Ureter (tissue), 1 donor: ENCODE data around the gene SLC13A4. TPM values are rescaled to one million over a fixed set of nuclear protein-coding genes. Genes with fewer than 3 reads are reported as not detected.
"Not testable (repeated sequence)": the region's sequence is repeated elsewhere in the genome, so short reads cannot be mapped to it uniquely, and the experiment has no call there.

Experiments
- DNase-seq: peaks from one replicate; pipeline ENCODE4 v3.0.0-alpha.2; 2020; ENCODE audit warnings: low spot score
- total RNA-seq: library from RNA; stranded (reverse); gene quantifications from one replicate; pipeline ENCODE4 v1.2.4, GENCODE V29; 2023
- donor health status: DM: yes; HTN: yes; CAD: no.

The SLC13A4 gene
- total RNA-seq, 1 donor from 2014 or later: 0.13 TPM

DNA sequence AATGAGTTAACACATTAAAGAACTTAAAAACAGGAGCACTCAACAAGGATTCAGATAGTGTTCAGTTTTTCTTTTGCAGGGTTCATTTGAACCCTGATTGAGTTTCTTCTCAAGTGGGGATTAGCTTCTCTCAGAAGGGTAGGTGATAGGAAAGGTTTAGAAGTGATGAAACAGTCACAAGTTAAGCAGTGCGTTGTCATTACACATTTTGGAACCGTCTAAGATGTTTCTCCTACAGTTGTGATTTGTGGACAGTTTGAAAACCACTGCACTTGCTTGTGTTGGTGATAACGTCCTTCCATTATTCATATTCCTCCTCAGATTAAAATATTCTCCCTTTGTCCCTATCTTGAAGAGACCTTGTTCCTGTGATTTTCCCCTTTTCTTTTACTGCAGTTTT, 62.9 kb downstream of the SLC13A4 start:
- DNase-seq: no peak

DNA sequence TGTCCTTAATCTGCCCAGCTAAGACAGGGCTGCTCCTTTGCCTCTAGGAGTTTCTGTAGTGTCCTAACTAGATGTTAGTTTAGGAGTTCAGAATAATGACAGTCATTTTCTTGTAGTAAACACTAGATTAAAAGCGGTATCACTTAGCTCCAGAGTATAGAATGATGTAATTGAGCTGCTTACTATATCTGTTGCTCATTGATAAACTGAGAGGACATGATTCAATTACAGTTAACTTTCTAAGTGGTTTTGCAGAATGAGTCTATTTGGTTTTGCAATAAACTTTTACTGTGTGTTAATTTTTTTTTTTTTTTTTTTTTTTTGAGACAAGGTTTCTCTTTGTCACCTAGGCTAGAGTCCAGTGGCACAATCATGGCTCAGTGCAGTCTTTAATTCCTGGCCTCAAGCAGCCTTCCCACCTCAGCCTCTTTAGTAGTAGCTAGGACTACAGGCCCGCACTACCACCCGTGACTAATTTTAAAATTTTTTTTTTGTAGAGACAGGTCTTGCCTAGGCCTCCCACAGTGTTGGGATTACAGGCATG, 63.9 kb downstream of the SLC13A4 start:
- DNase-seq: no peak

DNA sequence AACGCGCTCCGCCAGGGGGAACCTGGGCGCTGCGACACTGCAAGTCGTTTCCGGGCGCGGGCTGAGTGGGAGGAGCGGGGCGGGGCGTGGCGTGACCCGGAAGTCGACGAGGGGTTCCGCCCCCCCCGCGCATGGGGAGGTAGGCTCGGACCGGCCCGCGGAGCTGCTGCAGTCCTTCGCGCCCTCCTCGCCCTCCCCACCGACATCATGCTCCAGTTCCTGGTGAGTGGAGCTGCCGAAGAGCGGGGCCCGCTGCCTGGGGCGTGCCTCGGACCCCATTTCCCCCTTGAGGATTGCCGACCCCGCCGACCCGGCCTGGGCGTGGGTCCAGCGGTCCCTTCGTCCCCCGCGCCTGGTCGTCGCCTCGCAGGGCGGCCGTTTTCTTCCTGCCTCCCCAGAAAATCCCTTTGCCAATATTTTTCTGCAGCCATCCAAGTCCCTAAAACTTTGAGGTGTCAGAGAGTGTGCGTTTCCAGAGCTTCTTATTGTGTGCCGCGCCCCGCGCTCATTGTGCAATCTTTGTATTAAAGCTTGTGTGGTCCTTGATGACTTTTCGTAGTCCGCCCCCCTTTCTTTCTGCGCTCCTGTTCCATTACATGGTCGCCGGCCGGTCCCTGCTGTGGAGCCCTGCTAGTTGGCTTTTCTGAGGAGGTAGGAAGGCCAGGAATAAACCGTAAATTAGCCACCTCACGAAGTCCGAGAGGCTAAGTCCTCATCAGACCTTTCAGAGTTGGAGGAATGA, 65.4 kb downstream of the SLC13A4 start, which contains the start of gene STMP1:
Gene STMP1, plus strand, starts transcription at position 142 of the 742 bp plus-strand sequence.
- DNase-seq: peak; percentile 97

DNA sequence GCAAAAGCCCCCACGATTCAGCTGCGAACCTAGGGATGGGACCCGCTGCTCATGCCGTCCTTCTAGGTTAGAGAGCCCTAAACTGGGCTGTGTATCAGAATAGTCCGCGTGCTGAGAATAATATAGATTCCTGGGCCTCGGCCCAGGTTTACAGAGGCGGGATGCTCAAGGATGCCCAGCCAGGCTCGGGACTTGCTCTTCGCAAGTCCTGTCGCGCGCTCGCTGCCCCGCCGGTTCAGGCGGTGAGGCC, 65.9 kb downstream of the SLC13A4 start:
- no peak for DNase-seq

DNA sequence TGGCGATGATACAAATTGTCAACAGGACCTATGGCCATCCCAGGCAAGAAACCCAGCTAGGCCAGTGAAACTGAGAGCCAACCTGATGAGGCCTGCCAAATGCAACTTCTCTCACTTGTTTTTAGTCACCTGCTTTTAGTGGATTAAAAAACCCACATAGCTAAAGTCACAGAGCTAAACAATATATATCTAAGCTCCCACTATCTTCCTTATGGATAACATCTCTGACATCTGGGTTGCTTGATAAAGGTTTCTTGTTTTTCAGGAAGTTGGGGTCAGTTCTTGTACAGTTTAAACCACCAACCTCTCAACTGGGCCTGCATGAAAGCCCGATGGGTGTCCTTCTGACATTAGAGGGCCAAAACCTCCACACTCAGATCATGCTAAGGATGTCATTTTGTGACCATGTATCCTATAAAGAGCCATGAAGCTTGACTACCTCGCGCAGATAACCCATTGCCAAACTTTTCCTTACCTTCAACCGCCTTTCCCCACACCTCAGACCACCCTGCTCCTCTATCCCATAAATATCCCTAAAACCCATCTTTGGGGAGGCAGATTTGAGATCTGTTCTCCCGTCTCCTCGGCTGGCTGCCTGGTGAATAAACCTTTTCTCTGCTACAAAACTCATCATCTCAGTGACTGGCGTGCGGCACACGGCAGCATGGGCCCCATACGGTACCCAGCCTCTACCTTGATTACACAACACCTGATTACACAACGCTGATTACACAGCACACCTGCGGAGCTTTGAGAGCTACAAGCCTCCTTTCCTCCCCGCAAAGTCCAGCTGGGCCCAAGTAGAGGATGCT, 66.5 kb downstream of the SLC13A4 start:
- DNase-seq: peak; percentile 48

DNA sequence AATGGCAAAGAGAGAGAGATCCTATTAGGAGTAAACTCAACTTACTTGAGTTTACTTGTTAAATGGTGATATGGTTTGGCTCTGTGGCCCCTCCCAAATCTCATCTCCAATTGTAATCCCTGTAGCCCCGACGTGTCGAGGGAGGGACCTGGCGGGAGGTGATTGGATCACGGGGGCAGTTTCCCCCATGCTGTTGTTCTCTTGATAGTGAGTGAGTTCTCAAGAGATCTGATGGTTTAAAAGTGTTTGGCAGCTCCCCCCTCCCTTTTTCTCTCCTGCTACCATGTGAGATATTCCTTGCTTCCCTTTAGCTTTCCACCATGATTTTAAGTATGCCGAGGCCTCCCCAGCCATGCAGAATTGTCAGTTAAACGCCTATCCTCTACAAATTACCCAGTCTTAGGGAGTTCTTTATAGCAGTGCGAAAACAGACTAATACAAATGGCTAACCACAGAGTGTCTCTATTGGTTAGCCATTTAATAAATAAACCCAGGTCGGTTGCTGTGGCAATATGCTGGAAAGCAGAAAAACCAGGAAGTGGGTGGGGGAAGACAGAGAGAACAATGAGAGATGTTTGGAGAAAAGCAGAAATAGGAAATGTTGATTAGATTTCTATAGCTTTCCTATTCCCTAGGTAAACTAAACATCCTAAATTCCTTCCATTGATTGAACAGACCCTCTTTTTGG, 68.7 kb downstream of the SLC13A4 start:
- DNase-seq: no peak

DNA sequence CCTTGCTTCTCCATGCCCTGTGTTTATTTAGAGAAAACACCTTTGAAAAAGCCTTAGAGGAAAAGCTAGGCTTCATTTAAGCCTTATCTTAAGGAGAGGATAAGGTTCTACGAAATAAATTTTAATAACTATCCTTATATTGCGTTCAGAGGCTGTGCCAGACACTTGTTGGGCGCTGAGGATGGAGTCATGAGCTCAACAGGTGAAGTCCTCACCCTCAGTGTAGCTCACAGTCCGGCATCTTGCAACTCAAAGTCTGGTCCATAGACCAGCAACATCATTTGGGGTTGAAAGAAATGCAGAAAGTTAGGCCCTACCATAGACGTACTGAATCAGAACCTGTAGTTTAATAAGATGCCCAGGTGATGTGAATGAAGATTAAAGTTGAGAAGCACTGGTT, 69.4 kb downstream of the SLC13A4 start:
- no peak for DNase-seq

DNA sequence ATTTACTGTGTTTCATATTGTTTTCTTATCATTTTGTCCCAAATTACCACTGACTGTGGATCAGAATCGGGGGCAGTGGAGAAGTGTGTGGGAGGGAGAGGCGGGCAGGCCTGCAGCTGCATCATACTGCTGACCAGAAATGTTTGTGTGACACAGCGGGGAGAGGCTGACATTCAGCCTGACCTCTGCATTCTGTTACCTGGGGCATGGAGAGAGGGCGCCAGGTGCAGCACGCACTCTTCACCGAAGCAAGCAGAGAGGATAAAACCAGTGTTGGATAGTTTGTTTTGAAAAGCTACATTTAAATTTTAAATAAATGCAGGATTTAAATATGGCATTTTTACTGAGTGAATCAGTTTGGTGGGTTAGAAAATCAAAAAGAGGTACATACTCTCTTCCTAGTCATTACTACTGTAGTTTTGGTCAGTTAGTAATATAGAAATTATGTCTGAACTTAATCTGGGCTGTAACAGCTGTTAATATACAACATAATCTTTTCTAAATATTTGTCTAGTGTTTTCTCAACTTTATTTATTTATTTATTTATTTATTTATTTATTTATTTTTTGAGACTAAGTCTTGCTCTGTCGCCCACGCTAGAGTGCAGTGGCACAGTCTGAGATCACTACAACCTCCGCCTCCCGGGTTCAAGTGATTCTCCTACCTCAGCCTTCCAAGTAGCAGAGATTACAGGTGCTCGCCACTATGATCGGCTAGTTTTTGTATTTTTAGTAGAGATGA, 74.5 kb downstream of the SLC13A4 start:
- no peak for DNase-seq

DNA sequence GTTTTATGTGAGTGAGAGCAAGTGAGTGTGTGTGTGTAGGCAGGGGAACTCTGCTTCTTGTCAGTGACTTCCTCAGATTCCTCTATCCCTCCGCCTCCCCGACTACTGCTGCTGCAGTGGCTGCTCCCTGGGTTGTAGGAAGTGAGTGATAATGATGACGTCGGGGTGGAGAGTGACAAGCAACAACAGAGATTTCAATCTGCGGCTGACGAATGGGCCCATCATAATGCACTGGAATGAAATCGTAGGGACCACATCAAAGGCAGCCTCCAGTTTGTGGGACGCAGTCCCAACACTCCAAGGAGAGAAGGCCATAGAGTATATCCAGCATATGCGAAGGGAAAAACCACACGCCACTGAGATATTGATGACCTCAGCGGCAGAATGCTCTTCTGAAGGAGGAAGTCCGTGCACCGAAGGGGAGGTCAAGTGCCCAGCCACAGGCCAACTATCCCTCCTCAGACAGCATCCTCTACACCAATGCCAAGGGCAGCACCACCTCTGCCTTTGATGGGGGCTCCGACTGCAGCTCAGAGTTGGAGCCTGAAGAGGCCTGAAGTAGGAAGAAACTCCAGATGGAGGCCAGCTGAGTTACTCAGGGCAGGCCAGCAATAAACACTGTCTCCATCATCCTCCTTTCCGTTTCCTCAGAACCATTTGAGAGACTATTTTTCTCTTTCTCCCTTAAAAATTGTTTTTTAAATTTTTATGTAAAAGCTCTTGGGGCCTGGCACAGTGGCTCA, 77.0 kb downstream of the SLC13A4 start:
- no peak for DNase-seq

DNA sequence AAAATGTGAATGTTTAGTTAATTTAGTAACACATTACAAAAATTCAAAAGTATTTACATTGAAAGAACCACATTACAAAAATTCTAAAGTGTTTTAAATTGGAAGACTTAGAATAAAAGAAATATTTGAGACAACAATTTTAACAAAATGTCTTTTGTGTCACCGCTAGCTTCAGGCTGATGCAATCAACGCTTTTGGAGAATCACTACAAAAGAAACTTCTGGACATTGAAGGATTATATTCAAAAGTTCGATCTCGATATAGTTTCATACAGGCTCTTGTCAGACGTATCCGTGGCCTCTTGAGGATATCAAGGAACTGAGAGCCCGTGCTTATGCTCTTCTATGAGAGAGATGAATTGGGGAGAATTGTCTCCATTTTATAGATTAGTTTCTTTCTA, 79.8 kb downstream of the SLC13A4 start:
- no peak for DNase-seq

DNA sequence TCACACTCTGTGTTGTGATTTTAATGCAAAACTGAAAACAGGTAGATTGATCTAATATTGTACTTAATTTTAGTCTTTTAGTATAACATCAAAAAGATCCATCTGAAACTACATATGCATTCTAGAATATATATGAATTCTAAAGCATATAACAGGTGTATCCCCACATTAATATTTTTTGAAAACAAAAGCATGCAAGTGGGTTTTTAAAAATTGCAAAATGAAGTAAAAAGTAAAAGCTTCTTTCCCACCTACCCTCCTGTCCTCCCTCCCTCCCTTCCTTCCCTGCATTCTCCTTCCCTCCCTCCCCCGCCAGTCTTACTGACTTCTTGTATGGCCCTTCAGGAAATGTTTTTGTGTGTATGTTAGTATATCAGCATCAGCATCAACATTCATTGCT, 80.2 kb downstream of the SLC13A4 start:
- no peak for DNase-seq

DNA sequence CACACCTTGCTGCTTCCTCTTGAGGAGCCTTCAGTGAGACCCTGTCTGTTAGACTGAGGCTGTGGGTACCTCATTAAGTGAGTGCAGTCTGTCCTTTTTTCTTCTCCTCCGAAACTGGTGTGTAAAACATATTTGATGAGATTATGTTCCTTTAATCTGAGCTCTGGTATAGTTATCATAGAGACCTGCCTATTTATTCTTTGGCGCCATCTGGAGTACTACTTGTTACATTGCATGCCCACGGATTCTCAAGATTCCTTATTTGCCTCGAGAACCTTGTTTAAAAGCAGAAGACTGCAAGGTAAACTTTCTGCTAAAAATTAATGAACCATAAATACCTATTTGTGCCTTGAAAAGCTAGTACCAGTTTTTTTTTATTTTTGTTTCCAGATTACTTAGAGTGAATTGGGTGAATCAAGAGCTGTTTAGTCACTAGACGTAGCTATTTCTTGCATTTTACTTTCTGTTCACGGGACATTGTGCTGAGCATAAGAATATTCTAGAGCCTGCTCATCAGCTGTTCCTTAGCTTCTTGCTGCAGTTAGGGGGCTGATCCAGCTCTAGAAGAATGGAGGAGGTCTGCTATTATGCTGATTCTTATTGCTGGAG, 82.6 kb downstream of the SLC13A4 start:
- DNase-seq: no peak

DNA sequence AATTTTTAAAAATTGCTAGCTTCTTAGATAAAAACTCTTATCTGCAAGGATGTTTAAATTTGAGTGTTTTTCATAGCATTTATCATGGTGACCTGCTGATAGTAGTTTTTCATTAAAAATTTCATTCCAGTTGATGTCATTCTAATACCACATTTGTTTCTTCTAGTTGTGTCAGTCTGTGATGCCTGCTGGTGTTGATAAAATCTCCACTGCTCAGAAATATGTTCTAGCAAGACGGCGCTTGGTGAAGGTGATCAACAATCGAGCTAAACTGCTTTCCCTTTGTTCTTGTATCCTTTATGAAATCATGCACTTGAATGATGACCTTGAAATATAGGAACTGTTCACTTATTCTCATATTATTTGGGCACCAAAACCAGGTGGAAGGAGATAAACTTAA, 83.3 kb downstream of the SLC13A4 start:
- DNase-seq: no peak

DNA sequence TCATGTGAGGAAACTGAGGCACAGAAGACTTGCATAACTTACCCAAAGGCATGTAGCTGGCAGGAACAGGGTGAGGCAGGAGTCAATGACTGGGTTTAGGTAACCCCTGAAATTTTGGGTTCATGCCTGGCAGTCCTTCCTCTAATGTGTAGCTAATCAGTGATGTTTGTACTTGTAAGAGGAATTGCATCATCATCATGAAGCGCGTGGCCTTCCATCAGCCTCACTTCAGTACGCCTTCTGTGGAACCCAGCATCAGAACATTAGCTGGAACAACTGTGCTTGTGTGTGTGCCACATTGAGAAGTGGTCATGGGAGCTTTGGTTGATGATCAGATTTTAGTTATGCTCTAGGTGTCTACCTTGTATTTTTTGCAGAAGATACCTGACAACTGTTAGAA, 83.8 kb downstream of the SLC13A4 start:
- DNase-seq: no peak

DNA sequence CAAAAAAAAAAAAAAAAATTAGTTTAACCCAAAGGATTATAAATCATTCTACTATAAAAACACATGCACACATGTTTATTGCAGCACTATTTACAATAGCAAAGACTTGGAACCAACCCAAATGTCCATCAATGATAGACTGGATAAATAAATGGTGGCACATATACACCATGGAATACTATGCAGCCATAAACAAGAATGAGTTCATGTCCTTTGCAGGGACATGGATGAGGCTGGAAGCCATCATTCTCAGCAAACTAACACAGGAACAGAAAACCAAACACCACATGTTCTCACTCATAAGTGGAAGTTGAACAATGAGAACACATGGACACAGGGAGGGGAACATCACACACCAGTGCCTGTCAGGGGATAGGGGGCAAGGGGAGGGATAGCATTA, 88.3 kb downstream of the SLC13A4 start:
- not testable (repeated sequence) for DNase-seq

DNA sequence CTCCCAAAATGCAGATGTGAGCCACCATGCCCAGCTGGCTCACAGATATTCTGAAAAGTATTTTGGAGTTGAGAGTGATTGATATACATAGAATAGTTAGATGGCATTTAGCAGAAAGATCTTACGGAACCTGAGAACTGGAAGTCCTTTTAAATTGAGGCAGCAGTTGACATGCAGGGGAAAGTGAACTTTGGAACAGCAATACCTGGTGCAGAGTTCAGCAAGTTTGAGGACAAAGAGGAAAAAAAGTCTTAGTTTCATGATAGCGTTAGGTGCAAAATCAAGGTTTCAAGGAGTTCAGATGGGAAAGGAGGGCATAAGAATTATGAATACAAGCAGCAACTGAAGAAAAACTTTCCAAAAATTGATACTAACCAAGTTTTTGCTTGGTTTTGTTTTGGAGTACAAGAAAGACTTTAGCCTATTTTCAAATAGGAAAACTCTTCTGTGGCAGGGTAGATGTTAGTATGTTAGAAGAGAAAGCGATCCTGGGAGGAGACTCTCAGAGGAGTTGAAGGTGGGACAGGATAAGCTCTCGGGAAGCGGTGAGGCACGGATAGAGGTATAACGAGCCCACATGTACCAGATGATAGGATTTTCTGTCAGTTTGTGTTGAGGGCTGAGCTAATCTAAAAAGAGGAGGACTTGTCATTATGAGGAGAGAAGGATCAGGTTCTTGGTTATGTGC, 93.7 kb downstream of the SLC13A4 start:
- no peak for DNase-seq
